HG03521 (cell line): ENCODE data around the gene KCNA2.

Experiments
- ATAC-seq: cut with Tn5 transposase; IDR thresholded peaks from one replicate; pipeline ENCODE4 v1.9.1; 2021; ENCODE audit warnings: mild to moderate bottlenecking, moderate library complexity; ENCODE audit not compliant: unreplicated experiment

KCNA2 gene

GRCh38 chr1:110572751-110573150, 33.4 kb downstream of the KCNA2 start:
- no peak for ATAC-seq

DNA sequence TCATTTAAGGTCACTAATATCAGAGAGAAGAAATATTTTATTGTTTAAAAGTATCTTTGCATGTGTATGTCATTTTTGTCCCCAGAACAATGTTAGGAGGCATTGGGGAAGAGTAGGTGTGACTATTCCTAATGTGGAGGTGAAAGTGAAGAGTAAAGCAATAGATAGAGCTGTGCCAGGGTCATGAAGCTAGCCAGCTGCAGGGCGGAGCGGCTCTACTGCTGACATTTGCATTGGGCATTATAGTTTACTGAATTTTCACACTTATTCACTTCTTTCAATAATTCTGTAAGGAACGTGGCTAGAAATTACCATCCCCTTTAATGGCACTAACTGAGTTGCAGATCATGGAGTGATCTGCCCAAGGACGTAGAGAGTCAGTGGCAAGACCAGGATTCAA, 35.3 kb downstream of the KCNA2 start:
- ATAC-seq: no peak

GRCh38 chr1:110570307-110570706, 35.9 kb downstream of the KCNA2 start:
- no peak for ATAC-seq

- no peak for ATAC-seq
These were observed 39.3 kb downstream of the KCNA2 start for GRCh38 chr1:110566836-110567235.

DNA sequence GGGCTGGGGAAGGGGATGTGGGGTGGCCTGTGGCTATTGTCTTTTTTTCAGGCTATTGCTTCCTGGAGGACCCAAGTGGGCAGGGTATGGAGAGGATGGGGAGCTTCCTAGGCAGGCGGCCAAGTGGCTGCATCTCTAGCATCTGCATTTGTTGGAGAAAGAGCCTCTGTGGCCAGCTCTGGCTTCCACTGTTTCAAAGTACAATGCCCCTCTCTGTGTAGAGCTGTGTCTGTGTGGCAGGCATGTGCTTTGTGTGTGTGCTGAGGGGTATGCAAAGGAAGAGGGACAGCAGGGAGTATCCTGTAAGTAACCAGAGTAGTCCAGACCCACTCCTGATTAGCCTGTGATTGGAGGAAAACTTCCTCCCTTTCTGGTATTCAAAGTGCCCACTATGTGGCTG, 40.6 kb downstream of the KCNA2 start:
- no peak for ATAC-seq

DNA sequence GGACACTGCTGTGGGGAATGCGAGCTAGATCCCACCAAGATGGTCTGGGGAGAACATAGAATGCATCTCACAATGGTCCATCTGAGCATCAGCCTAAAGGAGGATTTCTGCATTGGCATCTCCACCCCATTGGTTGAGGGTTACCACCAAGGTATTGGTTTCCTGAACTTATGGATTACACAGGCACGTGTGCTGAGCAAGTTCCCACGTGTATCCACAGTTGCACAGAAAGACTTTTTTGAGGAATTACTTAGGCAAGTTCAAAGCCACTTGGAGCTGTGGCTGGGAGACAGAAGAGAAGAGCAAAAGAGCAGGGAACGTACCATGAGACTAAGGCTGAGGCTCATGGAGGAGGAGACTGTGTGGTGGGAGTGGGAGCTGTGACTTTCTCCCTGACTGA, 43.1 kb downstream of the KCNA2 start:
- no peak for ATAC-seq

- ATAC-seq: no peak
These were observed 44.6 kb downstream of the KCNA2 start for GRCh38 chr1:110561596-110561995.

DNA sequence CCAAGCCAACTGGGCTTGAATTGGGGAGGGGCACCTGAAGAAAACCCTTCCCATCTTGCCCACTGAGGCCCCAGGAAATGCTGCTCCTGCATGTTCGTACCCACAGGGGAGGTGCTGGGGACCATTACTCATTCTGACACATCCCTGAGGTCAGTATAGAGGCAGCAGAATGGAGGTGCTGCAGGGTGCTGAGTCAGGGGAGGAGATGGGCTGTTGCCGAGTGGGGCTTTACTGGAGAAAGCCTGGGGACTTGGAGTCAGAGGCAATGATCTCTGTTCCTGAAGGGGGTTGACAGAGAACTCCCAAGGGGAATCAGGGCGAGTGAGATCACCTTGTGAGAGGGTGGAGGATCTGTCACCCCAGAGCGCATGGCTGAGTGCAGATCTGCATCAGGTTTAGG, 47.0 kb downstream of the KCNA2 start:
- no peak for ATAC-seq

DNA sequence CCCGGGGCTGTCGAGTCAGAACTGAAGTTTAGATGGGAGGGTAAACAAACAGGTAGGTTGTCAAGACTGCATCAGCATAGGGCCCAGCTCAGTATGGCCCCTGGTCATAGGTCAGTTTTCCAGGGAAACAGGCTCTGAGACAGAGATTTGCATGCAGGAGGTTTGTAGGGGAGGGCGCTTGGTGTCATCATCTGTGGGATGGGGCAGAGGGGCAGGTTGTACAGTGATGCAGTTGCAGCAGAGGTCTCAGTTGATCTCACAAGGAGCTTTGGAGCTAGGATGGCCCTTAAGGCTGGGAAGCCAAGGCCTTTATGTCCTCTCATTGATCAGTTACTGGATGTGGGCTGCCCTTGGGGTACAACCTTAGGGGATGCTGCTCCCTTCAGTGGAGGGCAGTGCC, 48.7 kb downstream of the KCNA2 start:
- no peak for ATAC-seq

DNA sequence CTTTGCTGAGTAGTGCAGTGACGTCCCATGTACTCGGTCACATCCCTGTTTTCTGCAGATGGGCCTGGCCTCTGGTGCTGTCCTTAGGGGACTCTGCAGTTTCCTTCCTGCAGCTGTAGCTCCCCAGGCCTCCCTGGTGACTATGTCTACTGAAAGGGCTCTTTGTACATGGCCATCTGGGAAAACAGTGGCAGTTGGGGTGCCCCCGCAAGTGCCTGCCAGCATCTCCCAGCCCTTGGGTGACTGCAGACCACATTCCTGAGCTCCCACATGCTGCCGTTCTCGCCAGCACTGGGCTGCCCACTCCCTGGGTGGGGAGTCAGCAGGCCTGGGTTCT, 49.7 kb downstream of the KCNA2 start:
- ATAC-seq: no peak

DNA sequence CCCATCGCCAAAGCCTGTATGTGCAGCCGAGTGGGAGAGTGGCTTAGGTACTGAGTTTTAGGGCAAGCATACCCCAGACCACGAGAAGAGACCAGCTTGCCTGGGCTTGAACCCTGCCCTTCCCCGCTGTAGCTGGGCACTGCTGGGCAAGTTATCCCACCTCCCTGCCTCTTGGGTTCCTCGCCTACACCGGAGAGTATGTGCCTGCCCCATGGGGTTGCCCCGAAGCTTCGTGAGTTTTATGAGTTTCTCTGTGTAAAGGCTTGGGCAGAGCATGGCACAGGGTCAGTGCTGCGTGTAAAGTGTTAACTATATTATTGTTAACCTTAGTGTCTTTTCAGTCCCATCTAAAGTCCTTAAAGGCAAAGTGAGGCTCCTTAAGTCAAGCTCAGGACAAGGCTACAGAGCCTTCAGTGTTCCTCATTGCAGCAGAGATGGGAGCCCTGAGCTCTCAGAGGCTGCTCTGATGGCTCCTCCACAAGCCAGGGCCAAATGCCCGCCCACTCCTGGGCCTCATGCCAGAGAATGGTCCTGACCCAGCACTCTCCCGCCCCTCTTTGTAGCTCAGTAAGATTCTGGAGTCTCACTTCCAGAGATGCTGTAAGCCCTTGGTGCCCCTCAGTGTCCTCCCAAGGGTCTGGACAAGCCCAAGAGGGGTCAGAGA, 50.2 kb downstream of the KCNA2 start:
- no peak for ATAC-seq

DNA sequence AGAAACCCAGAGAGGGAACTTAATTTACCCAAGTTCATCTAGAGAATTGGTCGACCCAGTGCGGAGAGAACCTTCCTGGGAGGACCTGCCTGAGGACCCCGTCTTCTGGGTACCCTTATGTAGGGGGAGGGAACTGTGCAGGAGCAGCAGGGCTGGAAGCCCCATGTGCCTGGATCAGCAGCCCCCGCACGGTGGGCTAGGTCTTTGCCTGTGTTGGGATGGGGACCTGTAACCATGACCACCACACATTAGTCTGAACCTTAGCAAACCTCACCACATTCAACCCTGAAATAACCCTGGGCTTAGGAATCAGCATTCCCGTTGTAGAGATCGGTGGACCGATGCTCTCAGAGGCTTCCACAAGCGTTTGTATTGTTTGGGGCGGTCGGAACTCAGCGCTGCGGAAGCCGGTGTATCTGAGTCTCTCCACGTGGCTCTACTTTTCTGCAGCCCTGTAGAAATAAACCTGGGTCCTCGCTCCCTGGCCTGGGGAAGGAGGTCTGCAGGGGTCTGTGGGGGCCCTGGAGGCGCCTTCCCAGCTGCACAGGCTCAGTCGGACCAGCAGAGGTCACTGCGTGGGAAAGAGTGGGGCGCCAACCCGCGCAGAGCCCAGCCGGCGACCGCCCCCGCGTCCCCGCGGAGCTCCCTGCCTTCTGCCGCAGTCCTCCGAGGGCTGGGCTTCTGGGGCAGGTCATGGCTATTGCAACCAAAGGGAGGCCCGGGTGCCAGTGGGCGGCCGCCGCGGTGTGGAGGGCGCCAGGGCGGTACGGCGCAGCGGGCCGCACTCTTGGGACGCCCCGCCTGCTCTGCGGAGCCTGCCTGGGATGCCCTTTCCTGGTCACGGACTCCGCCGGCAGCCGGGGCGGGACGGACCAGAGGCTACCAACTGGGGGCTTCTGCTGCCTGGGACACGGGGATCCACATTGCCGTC, 51.0 kb downstream of the KCNA2 start:
- no peak for ATAC-seq

GRCh38 chr1:110551278-110551809, 54.8 kb downstream of the KCNA2 start:
- no peak for ATAC-seq

GRCh38 chr1:110549831-110550230, 56.3 kb downstream of the KCNA2 start:
- ATAC-seq: no peak

- ATAC-seq: no peak
These were observed 57.8 kb downstream of the KCNA2 start for GRCh38 chr1:110548381-110548780.

- ATAC-seq: no peak
These were observed 59.1 kb downstream of the KCNA2 start for GRCh38 chr1:110547017-110547416.

- no peak for ATAC-seq
These were observed 60.7 kb downstream of the KCNA2 start for GRCh38 chr1:110545492-110545891.

DNA sequence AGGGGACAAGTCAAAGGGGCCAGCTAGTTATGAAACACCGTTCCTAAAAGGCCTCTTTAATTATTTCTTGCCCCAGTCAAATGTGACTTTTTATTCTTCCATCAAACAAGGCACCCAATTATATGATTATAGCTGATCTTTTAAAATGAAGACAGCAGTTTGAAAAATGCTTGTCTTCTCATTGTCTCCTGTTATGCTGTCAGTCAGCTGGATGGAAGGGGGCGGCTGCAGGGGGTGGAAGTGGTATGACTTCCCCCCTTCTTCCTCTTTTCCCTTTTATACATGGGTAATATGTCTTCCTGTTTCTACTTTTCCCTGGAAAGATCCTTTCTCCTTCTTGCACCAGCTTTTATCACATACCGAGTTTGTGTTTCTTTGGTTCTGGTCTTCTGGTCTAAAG, 61.4 kb downstream of the KCNA2 start:
- ATAC-seq: no peak
